B cell (primary cell): ENCODE results near the gene CHRNG. TPM values are rescaled to one million over a fixed set of nuclear protein-coding genes. Genes with fewer than 3 reads are reported as not detected.

Experiments used
- ATAC-seq: fragments of 200-7000 bp; cut with Tn5 transposase; one replicate; pipeline ENCODE4 v1.10.0; 2021; ENCODE audit warnings: low read depth, mild to moderate bottlenecking, moderate number of reproducible peaks, moderate library complexity
- CTCF ChIA-PET: fragments of 350-600 bp; sonication (Branson Sonifier 250); formaldehyde crosslinking; loops from one replicate; lab custom pipeline; 2021; ENCODE audit warnings: antibody characterized with exemption, inconsistent platforms; lab: Charles Lee
- POLR2A ChIA-PET: fragments of 350-600 bp; sonication (Branson Sonifier 250); formaldehyde crosslinking; loops from one replicate; lab custom pipeline; 2021; ENCODE audit warnings: antibody characterized with exemption; lab: Charles Lee
- DNase-seq: peaks from one replicate; pipeline ENCODE4 v3.0.0; 2013
- H2AFZ ChIP-seq: 2 replicates; pipeline ENCODE4 v1.6.1; 2012; ENCODE audit warnings: mild to moderate bottlenecking, low read depth, low read length; ENCODE audit not compliant: insufficient read depth, poor library complexity, severe bottlenecking
- H3K27ac ChIP-seq, 2 donors: 1 replicate in 1 of 2; 2 replicates in 1 of 2; pipeline ENCODE4 v1.5.1; 2012 to 2013; ENCODE audit warnings: low read length in 2 of 2, mild to moderate bottlenecking in 2 of 2, moderate library complexity in 1 of 2
- H3K27me3 ChIP-seq, 4 experiments: fragments of 200-600 bp in 1 of 4; sonication (generic) in 1 of 4; replicated peaks in 1 of 4; 1 replicate in 2 of 4; 2 replicates in 2 of 4; pipeline versions ENCODE4 v1.6.1 to v1.7.0; 2013 to 2016; ENCODE audit warnings: low read length in 3 of 4, mild to moderate bottlenecking in 2 of 4, mixed read lengths in 1 of 4, moderate library complexity in 1 of 4; ENCODE audit not compliant: insufficient read depth in 4 of 4, control insufficient read depth in 3 of 4; ENCODE audit errors: control extremely low read depth in 1 of 4
- H3K36me3 ChIP-seq, 2 experiments: replicated peaks in 1 of 2; 1 replicate in 1 of 2; 2 replicates in 1 of 2; pipeline versions ENCODE4 v1.6.1 to v1.7.1; 2013; ENCODE audit warnings: low read length in 1 of 2; ENCODE audit not compliant: insufficient read depth in 2 of 2, control insufficient read depth in 1 of 2; ENCODE audit errors: control extremely low read depth in 1 of 2, extremely low read depth in 1 of 2
- H3K4me1 ChIP-seq, 2 donors: fragments of 200-600 bp in 1 of 2; sonication (generic) in 1 of 2; 1 replicate in 1 of 2; 2 replicates in 1 of 2; pipeline versions ENCODE4 v1.5.1 to v1.6.1; 2013 to 2017; ENCODE audit warnings: low read length in 2 of 2; ENCODE audit not compliant: control insufficient read depth in 2 of 2, insufficient read depth in 2 of 2
- H3K4me2 ChIP-seq: replicated peaks from 2 replicates; pipeline ENCODE3; 2012; ENCODE audit warnings: mild to moderate bottlenecking, low read depth, low read length; ENCODE audit not compliant: poor library complexity, severe bottlenecking
- H3K4me3 ChIP-seq, 5 experiments: fragments of 200-600 bp in 1 of 5; sonication (generic) in 1 of 5; 1 replicate in 3 of 5; 2 replicates in 2 of 5; pipeline versions ENCODE4 v1.5.1 to v1.7.0; 2011 to 2016; ENCODE audit warnings: low read length in 4 of 5, mild to moderate bottlenecking in 4 of 5, low read depth in 2 of 5, control low read depth in 1 of 5, moderate library complexity in 1 of 5; ENCODE audit not compliant: insufficient read depth in 1 of 5; ENCODE audit errors: control extremely low read depth in 1 of 5, extremely low read depth in 1 of 5
- H3K79me2 ChIP-seq: fragments of 200-600 bp; sonication (generic); one replicate; pipeline ENCODE4 v1.6.0; 2016; ENCODE audit warnings: low read length; ENCODE audit not compliant: control insufficient read depth, insufficient read depth
- H3K9ac ChIP-seq: fragments of 200-600 bp; sonication (generic); 2 replicates; pipeline ENCODE4 v1.6.1; 2017; ENCODE audit warnings: mild to moderate bottlenecking, low read length, moderate library complexity
- H3K9me3 ChIP-seq, 3 donors: one replicate each; pipeline versions ENCODE4 v1.6.1 to v1.7.1; 2013; ENCODE audit warnings: low read length in 2 of 3; ENCODE audit not compliant: control insufficient read depth in 2 of 3, insufficient read depth in 1 of 3; ENCODE audit errors: control extremely low read depth in 1 of 3
- H4K20me1 ChIP-seq: 2 replicates; pipeline ENCODE4 v1.6.0; 2012; ENCODE audit warnings: mild to moderate bottlenecking, low read length; ENCODE audit not compliant: insufficient read depth, control insufficient read depth, poor library complexity, severe bottlenecking
- H3K27ac Mint-ChIP-seq: one replicate; pipeline ENCODE4 v1.8.0; 2021; ENCODE audit warnings: mixed read lengths
- H3K27me3 Mint-ChIP-seq: one replicate; pipeline ENCODE4 v1.8.0; 2021; ENCODE audit warnings: mixed read lengths
- H3K4me1 Mint-ChIP-seq: one replicate; pipeline ENCODE4 v1.8.0; 2021; ENCODE audit warnings: mixed read lengths
- H3K4me3 Mint-ChIP-seq: one replicate; pipeline ENCODE4 v1.8.0; 2021; ENCODE audit warnings: mixed read lengths
- H3K9me3 Mint-ChIP-seq: one replicate; pipeline ENCODE4 v1.8.0; 2022; ENCODE audit warnings: mixed read lengths; ENCODE audit not compliant: insufficient read depth
- EZH2 ChIP-seq: IDR thresholded peaks from 2 replicates; pipeline ENCODE4 v1.6.1; 2012; ENCODE audit warnings: borderline replicate concordance, low read depth, mild to moderate bottlenecking, moderate library complexity, low read length; ENCODE audit not compliant: insufficient read depth, poor library complexity, severe bottlenecking
- WGBS: methylation state at CpG from one replicate; pipeline ENCODE4 v1.1.5; 2013; ENCODE audit warnings: missing lambda C conversion rate; ENCODE audit not compliant: insufficient coverage; 5-methylcytosine and 5-hydroxymethylcytosine counted together
- intact Hi-C: fragments of 100-400 bp; cut with micrococcal nuclease; formaldehyde crosslinking; loops from one replicate; pipeline ENCODE4 v1.10.0; 2022
- polyA plus RNA-seq: library from polyadenylated mRNA; depleted of rRNA; stranded (reverse); fragments of >200 nt; gene quantifications from 2 replicates; pipeline ENCODE4 v1.2.3, GENCODE V29; 2012
- total RNA-seq, 2 donors: library from RNA; stranded (reverse); fragments of 120-200 nt in 1 of 2; gene quantifications; 1 replicate in 1 of 2; 2 replicates in 1 of 2; pipeline versions ENCODE4 v1.2.3 to v1.2.4, GENCODE V29; 2013 to 2022
- TF ChIP-seq, protein P1 (sequence below): fragments of 200-600 bp; IDR thresholded peaks from one replicate; pipeline ENCODE4 v1.8.0; 2022; ENCODE audit warnings: antibody characterized with exemption, mild to moderate bottlenecking

Gene CHRNG
- total and polyA plus RNA-seq, 2 donors (not counting 1 experiment from before 2014, with no cell fraction given) = not detected

DNA sequence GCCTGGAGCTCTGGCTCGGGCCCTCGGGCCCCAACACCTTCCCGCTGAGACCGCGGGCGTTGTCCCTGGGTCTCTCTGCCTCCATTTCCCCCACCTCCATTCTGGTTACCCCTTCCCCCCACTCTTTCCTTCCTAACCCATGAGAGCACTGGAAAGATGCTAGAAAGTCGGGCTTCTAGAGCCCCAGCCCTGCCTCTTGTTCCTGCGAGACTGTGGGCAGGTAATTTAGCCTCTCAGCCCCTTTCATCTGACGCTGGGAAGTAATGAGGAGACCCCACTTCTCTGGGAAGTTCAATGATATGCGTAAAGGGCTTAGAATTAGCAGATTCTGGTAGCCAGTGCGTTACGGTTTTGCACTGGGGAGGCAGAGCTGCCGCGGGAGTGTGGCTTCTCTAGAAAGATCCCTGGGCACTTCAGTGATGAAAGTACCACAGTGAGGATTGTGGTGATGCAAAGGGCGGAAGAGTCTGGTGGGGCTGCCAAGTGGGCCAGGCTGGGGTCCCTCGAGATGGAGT lies 35.6 kb upstream of the CHRNG start:
- H3K4me1 Mint-ChIP-seq = peaks cover 14% of the 10 kb centered on the region
- no peak for ATAC-seq
- H3K9ac ChIP-seq = no peak overlapping the region
- H3K4me3 Mint-ChIP-seq = peak overlapping the region; percentile 41
- no peak for DNase-seq
- no peaks in the 10 kb centered on the region for H3K9me3 Mint-ChIP-seq
- H3K4me1 ChIP-seq = peaks cover 3 to 11% of the 10 kb centered on the region in 2 donors
- TF ChIP-seq, protein P1, sequence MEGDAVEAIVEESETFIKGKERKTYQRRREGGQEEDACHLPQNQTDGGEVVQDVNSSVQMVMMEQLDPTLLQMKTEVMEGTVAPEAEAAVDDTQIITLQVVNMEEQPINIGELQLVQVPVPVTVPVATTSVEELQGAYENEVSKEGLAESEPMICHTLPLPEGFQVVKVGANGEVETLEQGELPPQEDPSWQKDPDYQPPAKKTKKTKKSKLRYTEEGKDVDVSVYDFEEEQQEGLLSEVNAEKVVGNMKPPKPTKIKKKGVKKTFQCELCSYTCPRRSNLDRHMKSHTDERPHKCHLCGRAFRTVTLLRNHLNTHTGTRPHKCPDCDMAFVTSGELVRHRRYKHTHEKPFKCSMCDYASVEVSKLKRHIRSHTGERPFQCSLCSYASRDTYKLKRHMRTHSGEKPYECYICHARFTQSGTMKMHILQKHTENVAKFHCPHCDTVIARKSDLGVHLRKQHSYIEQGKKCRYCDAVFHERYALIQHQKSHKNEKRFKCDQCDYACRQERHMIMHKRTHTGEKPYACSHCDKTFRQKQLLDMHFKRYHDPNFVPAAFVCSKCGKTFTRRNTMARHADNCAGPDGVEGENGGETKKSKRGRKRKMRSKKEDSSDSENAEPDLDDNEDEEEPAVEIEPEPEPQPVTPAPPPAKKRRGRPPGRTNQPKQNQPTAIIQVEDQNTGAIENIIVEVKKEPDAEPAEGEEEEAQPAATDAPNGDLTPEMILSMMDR = no peak
- TF ChIP-seq EZH2 = no peak
- H3K27me3 ChIP-seq = peaks cover 0 to 46% (median 7%) of the 10 kb centered on the region in 4 experiments
- no peaks in the 10 kb centered on the region for H4K20me1 ChIP-seq
- ChIA-PET CTCF (interaction anchor here (1.0 kb wide), 1 partner anchor 16 kb away, joined by 3 read pairs; no protein-coding TSS in a partner anchor), POLR2A (no interaction called here)
- intact Hi-C loops = no loop called here
- H3K27ac Mint-ChIP-seq = no peak overlapping the region
- H3K4me2 ChIP-seq = peak overlapping the region; percentile 66
- H3K36me3 ChIP-seq = no peaks in the 10 kb centered on the region
- no peak overlapping the region for H3K4me3 ChIP-seq
- WGBS = 18% methylated on average over 14 of the region's 16 CpGs
- peaks cover 41% of the 10 kb centered on the region for H3K27me3 Mint-ChIP-seq
- H2AFZ ChIP-seq = no peak overlapping the region
- H3K9me3 ChIP-seq = no peaks in the 10 kb centered on the region
- no peaks in the 10 kb centered on the region for H3K79me2 ChIP-seq
- H3K27ac ChIP-seq = no peak overlapping the region

DNA sequence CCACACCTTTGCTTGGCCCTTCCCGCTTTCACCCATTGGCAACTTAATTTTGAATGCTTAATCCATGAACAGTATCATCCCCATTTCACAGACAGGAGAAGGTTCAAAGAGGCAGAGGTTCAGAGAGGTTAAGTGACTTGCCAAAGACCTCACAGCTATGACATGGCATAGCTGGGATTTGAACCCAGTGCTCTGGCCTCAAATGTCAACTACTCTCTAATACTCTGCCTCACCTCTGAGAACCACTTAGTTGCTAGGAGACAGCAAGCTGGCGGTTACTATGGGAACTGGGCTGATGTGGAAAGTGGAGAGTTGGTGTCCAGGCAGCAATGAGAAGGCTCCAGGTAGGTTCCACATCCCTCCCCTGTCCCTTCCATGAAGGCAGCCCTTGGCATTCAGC lies 35.1 kb upstream of the CHRNG start:
- Mint-ChIP-seq H3K4me1 (peaks cover 14% of the 10 kb centered on the region), H3K9me3 (no peaks in the 10 kb centered on the region), H3K27me3 (peaks cover 41% of the 10 kb centered on the region), H3K27ac (no peak overlapping the region), H3K4me3 (peak overlapping the region; percentile 3)
- H3K9me3 ChIP-seq = no peaks in the 10 kb centered on the region
- no peaks in the 10 kb centered on the region for H3K36me3 ChIP-seq
- H3K4me2 ChIP-seq = no peak overlapping the region
- no peak overlapping the region for H3K4me3 ChIP-seq
- POLR2A ChIA-PET = no interaction called here
- peaks cover 0 to 46% (median 7%) of the 10 kb centered on the region in 4 experiments for H3K27me3 ChIP-seq
- H4K20me1 ChIP-seq = no peaks in the 10 kb centered on the region
- DNase-seq (no peak), ATAC-seq (no peak)
- H3K4me1 ChIP-seq = peaks cover 3 to 11% of the 10 kb centered on the region in 2 donors
- no peak overlapping the region for H2AFZ ChIP-seq
- no peak overlapping the region for H3K9ac ChIP-seq
- H3K79me2 ChIP-seq = no peaks in the 10 kb centered on the region
- CTCF ChIA-PET = no interaction called here
- no CpG with 5 or more reads among the region's 2 CpGs for WGBS
- H3K27ac ChIP-seq = no peak overlapping the region
- intact Hi-C loops = no loop called here
- no peak for TF ChIP-seq EZH2
- TF ChIP-seq, protein P1 = no peak
